HG03558 (cell line): ENCODE results near the gene TAS2R60.
"Not testable (repeated sequence)": the region's sequence is repeated elsewhere in the genome, so short reads cannot be mapped to it uniquely, and the experiment has no call there.

Source experiments
- ATAC-seq: cut with Tn5 transposase; IDR thresholded peaks from one replicate; pipeline ENCODE4 v1.9.1; 2021; ENCODE audit warnings: moderate number of reproducible peaks; ENCODE audit not compliant: unreplicated experiment; ENCODE audit errors: extremely low read depth

Gene TAS2R60

DNA sequence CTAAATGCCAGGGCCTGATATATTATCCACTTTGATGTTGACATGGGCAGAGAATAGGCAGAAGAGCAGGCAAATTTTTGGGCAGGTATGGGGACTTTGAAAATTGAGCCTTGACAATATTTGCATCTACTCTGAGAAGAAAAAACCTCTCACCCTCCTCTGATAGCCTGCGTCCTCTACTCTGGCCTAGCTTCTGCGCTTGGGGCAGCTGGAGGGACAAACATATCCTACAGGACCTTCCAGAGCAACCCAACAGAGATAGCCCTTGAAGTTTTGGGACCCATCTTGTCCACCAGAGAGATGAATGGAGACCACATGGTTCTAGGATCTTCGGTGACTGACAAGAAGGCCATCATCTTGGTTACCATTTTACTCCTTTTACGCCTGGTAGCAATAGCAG is at the start of gene TAS2R60:
TSS of gene TAS2R60 (plus strand) at position 301 of the 400 bp plus-strand sequence. CDS start at position 301, 0 bp downstream.
- no peak for ATAC-seq

GRCh38 chr7:143394068-143394467 is 49.2 kb upstream of the TAS2R60 start:
- ATAC-seq: no peak

GRCh38 chr7:143394777-143395176 is 48.5 kb upstream of the TAS2R60 start:
- ATAC-seq: no peak

DNA sequence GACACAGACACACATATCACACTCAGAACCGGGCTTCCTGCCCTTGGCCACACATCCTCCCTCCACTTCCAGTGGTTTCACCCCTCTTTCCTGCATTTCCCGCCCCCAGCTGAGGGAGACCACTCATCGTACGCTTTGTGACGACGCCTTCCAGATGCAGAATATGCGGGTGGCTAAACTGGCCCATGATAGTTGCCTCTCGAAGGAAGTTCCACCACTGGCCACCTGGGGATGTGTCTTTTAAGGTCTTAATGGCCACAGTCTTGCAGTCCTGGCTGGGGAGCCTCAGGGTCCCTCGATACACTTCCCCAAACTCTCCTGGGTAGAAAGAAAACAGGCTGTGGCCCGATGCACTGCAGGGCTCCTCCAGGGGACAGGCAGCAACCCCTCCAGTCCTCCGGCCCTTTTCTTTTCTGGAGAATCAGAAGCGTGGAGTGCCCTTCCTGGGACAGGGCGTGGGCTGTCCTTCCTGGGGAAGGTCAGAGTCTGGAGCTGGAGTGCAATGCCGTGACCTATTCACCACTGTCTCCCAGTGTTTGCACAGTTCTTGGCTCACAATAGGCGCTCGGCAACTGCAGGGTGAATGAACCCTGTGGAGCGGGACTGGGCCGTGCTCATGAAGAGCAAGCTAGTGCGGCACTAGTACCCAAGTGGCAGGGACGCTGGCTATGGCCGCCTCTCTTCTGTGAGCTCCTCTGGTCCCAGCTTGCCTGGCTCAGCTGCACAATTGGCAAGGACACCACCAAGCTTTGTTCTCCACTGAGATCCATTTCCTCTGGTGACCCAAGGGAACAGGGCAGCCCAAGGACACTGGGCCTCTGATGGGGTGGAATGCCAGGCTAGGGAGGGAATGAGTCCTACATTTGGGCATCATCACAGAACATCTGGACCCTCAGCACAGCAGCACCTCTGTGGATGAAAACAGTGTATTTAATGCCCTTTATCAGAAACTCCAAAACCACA is 47.8 kb upstream of the TAS2R60 start:
- ATAC-seq: no peak

- ATAC-seq: no peak
These were observed 47.1 kb upstream of the TAS2R60 start for GRCh38 chr7:143396182-143396581.

- ATAC-seq: no peak
These were observed 46.4 kb upstream of the TAS2R60 start for GRCh38 chr7:143396625-143397556.

GRCh38 chr7:143397710-143398530 is 45.3 kb upstream of the TAS2R60 start:
- no peak for ATAC-seq

DNA sequence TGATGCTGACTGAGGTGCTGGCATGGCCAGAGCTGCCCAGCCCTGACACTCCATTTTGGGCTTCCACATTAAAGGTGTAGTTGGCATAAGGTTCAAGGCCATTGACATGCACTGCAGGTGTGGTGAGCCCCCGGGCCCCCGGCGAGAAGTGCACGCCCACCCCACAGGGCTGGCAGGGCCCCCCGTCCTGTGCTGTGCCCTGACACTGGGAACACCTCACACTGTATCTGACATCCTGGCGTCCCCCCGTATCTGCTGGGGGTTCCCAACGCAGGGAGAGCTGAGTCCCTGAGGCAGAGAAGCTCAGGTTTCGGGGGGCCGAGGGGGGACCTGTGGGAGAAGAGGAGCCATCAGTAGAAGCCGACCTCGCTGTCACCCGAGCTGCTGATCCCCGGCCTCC is 44.6 kb upstream of the TAS2R60 start:
- no peak for ATAC-seq

GRCh38 chr7:143399151-143399550 is 44.1 kb upstream of the TAS2R60 start:
- ATAC-seq: no peak

- ATAC-seq: no peak
These were observed 43.6 kb upstream of the TAS2R60 start for GRCh38 chr7:143399642-143400041.

DNA sequence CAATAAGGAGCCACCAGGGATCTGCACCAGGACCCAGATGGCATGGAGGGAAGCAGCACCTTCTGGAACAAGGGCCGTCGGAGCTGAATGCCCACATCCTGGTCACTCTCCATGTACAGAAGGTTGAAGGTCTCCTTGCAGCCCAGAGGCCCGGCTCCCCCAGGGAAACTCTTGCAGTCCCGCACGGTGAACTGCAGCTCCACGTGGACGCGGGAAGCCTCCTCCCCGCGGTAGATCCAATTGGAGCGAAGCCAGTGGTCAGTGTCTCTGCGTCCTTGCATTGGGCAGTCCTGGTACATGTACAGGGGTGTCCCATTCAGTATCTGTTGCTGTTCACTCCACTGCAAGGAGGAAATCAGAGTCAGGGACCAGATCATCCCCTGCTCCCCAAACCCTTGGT is 42.0 kb upstream of the TAS2R60 start:
- no peak for ATAC-seq

GRCh38 chr7:143402233-143402632 is 41.0 kb upstream of the TAS2R60 start:
- ATAC-seq: not testable (repeated sequence)

- ATAC-seq: no peak
These were observed 37.9 kb upstream of the TAS2R60 start for GRCh38 chr7:143405173-143406001.

DNA sequence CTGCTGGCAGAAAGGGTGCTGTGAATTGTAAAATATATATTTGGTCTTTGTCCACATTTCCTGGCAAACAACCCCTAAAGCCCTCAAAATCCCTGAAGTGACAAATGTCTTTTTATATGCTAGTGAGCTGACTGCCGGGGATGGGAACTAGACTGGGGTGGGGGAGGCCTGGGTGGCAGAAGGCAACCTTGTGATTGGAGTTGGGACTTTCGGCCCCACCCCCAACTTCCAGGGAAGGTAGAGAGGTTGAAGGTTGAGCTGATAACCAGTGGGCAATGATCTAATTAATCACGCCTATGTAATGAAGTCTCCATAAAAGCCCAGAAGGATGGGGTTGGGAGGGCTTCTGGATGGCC is 37.3 kb upstream of the TAS2R60 start:
- ATAC-seq: no peak

- no peak for ATAC-seq
These were observed 35.7 kb upstream of the TAS2R60 start for GRCh38 chr7:143407287-143408251.

DNA sequence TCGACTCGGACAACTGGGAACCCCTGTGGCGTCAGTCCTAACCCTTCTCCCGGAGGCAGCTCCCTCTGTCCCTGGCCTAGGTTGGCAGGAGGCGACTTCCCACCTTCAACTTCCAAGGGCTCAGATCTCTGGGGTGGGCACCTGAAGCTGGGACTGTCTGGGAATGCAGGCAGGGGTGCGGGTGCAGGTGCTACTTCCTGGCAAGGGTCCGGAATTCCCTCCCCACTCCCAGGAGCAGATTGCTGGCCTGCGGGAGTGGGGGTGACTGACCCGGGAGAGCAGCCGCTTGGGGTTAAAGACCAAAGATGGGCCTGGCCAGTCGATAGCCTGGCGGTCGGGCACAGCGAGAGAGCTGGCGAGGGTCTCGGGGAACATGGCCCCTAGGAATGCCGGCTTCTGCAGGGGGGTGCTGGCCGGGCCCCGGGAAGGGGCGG is 35.0 kb upstream of the TAS2R60 start:
- no peak for ATAC-seq

GRCh38 chr7:143408686-143409561 is 34.3 kb upstream of the TAS2R60 start, which contains the start of gene EPHA1:
Gene EPHA1, minus strand, starts transcription at chr7:143408856. Its CDS starts 51 bp downstream, at chr7:143408805.
- ATAC-seq: no peak
